Smooth muscle cell (in vitro differentiated cells): ENCODE data around the gene KCNK5. TPM values are rescaled to one million over a fixed set of nuclear protein-coding genes. Genes with fewer than 3 reads are reported as not detected.

Experiments
- DNase-seq: peaks from one replicate; lab custom pipeline; 2025; ENCODE audit not compliant: unreplicated experiment; lab: John Stamatoyannopoulos, UW
- H2AFZ ChIP-seq: fragments of 200-600 bp; sonication (generic); 2 replicates; pipeline ENCODE4 v1.6.0; 2016; ENCODE audit warnings: antibody characterized with exemption, low read depth, mild to moderate bottlenecking
- H3F3A ChIP-seq: fragments of 200-600 bp; sonication (generic); 2 replicates; pipeline ENCODE4 v1.6.0; 2017; ENCODE audit warnings: antibody characterized with exemption, low read depth
- H3K27ac ChIP-seq: fragments of 200-600 bp; sonication (generic); 2 replicates; pipeline ENCODE4 v1.5.1; 2016; ENCODE audit warnings: low read depth, mild to moderate bottlenecking
- H3K27me3 ChIP-seq: fragments of 200-600 bp; sonication (generic); 2 replicates; pipeline ENCODE4 v1.6.1; 2016; ENCODE audit warnings: low read depth, mild to moderate bottlenecking
- H3K36me3 ChIP-seq: fragments of 200-600 bp; sonication (generic); 2 replicates; pipeline ENCODE4 v1.5.1; 2016; ENCODE audit warnings: low read depth
- H3K4me1 ChIP-seq: fragments of 200-600 bp; sonication (generic); 2 replicates; pipeline ENCODE4 v1.5.1; 2016; ENCODE audit warnings: low read depth
- H3K4me2 ChIP-seq: fragments of 200-600 bp; sonication (generic); 2 replicates; pipeline ENCODE4 v1.6.0; 2016; ENCODE audit warnings: mild to moderate bottlenecking
- H3K4me3 ChIP-seq: fragments of 200-600 bp; sonication (generic); 2 replicates; pipeline ENCODE4 v1.5.1; 2016; ENCODE audit warnings: mild to moderate bottlenecking
- H3K79me2 ChIP-seq: fragments of 200-600 bp; sonication (generic); 2 replicates; pipeline ENCODE4 v1.6.0; 2016; ENCODE audit warnings: low read depth, mild to moderate bottlenecking
- H3K9ac ChIP-seq: fragments of 200-600 bp; sonication (generic); 2 replicates; pipeline ENCODE4 v1.6.0; 2016; ENCODE audit warnings: low read depth
- H3K9me3 ChIP-seq: fragments of 200-600 bp; sonication (generic); replicated peaks from 2 replicates; pipeline ENCODE4 v1.5.1; 2016; ENCODE audit warnings: low read depth
- H4K20me1 ChIP-seq: fragments of 200-600 bp; sonication (generic); 2 replicates; pipeline ENCODE4 v1.6.0; 2016; ENCODE audit warnings: low read depth
- CTCF ChIP-seq: fragments of 200-600 bp; sonication (generic); IDR thresholded peaks from 2 replicates; pipeline ENCODE4 v1.5.1; 2017; ENCODE audit warnings: borderline replicate concordance, mild to moderate bottlenecking, antibody characterized with exemption; ENCODE audit not compliant: insufficient read depth, poor library complexity, severe bottlenecking
- WGBS: methylation state at CpG from one replicate; pipeline ENCODE4 v1.1.7; 2016; ENCODE audit warnings: low lambda C conversion rate; 5-methylcytosine and 5-hydroxymethylcytosine counted together
- polyA plus RNA-seq: library from polyadenylated mRNA; unstranded; fragments of >200 nt; fragmentation: Nextera tagmentation; extraction: Ambion mirVana; gene quantifications from 2 replicates; pipeline ENCODE4 v1.2.1, GENCODE V29; 2016
- total RNA-seq: library from RNA; depleted of rRNA; stranded (reverse); fragments of >200 nt; gene quantifications from 2 replicates; pipeline ENCODE4 v1.2.3, GENCODE V29; 2014

Gene KCNK5
- total and polyA plus RNA-seq, 2 experiments from 2014 or later, result not detected

GRCh38 chr6:39230654-39231035 lies 1.4 kb upstream of the KCNK5 start:
- no peak for DNase-seq
- no peak overlapping the region for H3K4me3 ChIP-seq
- H4K20me1 ChIP-seq, result no peaks in the 10 kb centered on the region
- no peak overlapping the region for H3K27ac ChIP-seq
- H2AFZ ChIP-seq, result no peak overlapping the region
- H3K27me3 ChIP-seq, result peaks cover 28% of the 10 kb centered on the region
- peaks cover 5% of the 10 kb centered on the region for H3F3A ChIP-seq
- WGBS, result 85% methylated on average over 3 of the region's 3 CpGs
- no peaks in the 10 kb centered on the region for H3K9me3 ChIP-seq
- no peak for TF ChIP-seq CTCF
- H3K9ac ChIP-seq, result no peak overlapping the region
- H3K79me2 ChIP-seq, result no peaks in the 10 kb centered on the region
- no peaks in the 10 kb centered on the region for H3K36me3 ChIP-seq
- peaks cover 13% of the 10 kb centered on the region for H3K4me1 ChIP-seq
- H3K4me2 ChIP-seq, result no peak overlapping the region

DNA sequence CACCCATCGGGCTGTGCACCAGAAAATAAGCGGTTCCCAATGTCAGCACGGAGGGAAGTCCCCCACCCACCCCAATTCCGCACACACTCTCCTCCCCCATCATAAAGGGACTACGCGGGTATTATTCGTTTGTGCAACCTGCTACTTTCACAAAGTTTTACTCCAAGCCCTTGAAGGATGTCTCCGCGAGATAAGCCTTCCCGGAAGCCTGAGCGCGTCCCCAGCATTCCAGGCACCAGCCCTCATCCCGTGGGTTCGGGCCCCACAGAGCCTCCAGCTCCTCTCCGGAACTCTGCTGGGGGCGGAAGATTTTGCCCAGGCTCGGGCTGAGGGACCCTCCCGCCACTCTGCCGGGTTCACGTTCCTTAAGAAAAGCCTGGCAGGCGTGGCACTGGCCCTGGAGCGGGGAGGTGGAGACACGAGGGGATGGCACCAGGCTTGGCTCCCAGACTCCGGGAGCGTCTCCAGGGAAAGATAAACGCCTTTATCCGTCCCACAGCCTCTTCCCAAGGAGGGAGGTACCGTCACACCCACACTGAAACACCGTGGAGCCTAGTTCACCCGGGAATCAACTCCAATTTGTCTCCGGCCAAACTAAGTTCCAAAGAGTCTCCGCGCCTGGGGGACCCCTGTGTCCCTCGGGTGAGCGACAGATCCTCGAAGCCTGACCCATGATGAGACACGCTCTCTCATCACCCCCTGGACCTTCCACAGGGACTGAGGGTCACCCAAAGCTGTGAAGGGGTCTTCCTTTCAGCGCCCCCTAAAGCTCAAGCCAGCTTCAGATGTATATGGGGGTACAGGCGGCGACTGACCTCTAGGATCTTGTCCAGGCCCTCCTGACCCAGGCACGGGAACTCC lies 934 bp downstream of the KCNK5 start:
- no peak overlapping the region for H3K27ac ChIP-seq
- 18% methylated on average over 38 of the region's 41 CpGs for WGBS
- no peaks in the 10 kb centered on the region for H4K20me1 ChIP-seq
- H3K9ac ChIP-seq, result no peak overlapping the region
- no peaks in the 10 kb centered on the region for H3K79me2 ChIP-seq
- peak overlapping the region; percentile 95 for H3K4me2 ChIP-seq
- peak overlapping the region; percentile 93 for H2AFZ ChIP-seq
- H3K36me3 ChIP-seq, result no peaks in the 10 kb centered on the region
- DNase-seq, result no peak
- peaks cover 5% of the 10 kb centered on the region for H3F3A ChIP-seq
- no peak for TF ChIP-seq CTCF
- no peaks in the 10 kb centered on the region for H3K9me3 ChIP-seq
- peak overlapping the region; percentile 62 for H3K4me3 ChIP-seq
- H3K4me1 ChIP-seq, result peaks cover 19% of the 10 kb centered on the region
- H3K27me3 ChIP-seq, result peaks cover 28% of the 10 kb centered on the region

DNA sequence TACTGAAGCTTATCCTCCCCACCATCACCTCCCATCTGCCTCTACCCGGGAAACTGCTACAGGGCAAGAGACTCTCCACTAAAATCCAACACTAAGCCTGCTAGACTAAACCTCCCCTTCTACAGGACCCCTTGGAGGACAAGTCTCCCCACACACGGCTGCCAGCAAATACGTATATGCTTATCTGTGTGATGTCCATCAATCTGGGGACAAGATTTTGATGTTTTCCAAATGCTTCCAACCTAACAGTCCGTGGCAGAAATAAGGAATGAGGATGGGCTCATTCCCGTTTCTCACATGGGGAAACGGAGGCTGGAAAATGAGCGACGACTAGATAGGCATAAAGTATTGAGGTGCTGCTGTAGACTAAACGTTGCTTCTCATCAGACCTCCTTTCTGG lies 1.8 kb downstream of the KCNK5 start:
- Histone ChIP-seq H3K4me3 (peak overlapping the region; percentile 62), H4K20me1 (no peaks in the 10 kb centered on the region), H3K9me3 (no peaks in the 10 kb centered on the region), H3K27ac (no peak overlapping the region), H3K79me2 (no peaks in the 10 kb centered on the region), H3K4me2 (no peak overlapping the region), H3K4me1 (peaks cover 19% of the 10 kb centered on the region), H3F3A (peaks cover 5% of the 10 kb centered on the region), H3K36me3 (no peaks in the 10 kb centered on the region), H3K27me3 (peaks cover 28% of the 10 kb centered on the region), H2AFZ (no peak overlapping the region), H3K9ac (no peak overlapping the region)
- no peak for TF ChIP-seq CTCF
- WGBS, result 82% methylated on average over 9 of the region's 9 CpGs
- no peak for DNase-seq
